IPS DF 6.9 (cell line): ENCODE measurements around the gene AGBL1.

Source experiments
- DNase-seq: peaks from one replicate; pipeline ENCODE4 v3.0.0-alpha.2; 2013; ENCODE audit warnings: low read depth, low spot score
- H3K27ac ChIP-seq: one replicate; pipeline ENCODE4 v1.5.1; 2013; ENCODE audit warnings: low read length, control low read depth
- H3K27me3 ChIP-seq: 2 replicates; pipeline ENCODE4 v1.6.1; 2013; ENCODE audit warnings: mild to moderate bottlenecking, low read length; ENCODE audit not compliant: control insufficient read depth, insufficient read depth
- H3K36me3 ChIP-seq: 2 replicates; pipeline ENCODE4 v1.6.1; 2013; ENCODE audit warnings: low read length; ENCODE audit not compliant: control insufficient read depth, insufficient read depth
- H3K4me1 ChIP-seq: 2 replicates; pipeline ENCODE4 v1.6.1; 2013; ENCODE audit warnings: low read length; ENCODE audit not compliant: control insufficient read depth, insufficient read depth
- H3K4me3 ChIP-seq: 2 replicates; pipeline ENCODE4 v1.5.1; 2013; ENCODE audit warnings: mild to moderate bottlenecking, low read length
- H3K9me3 ChIP-seq: 2 replicates; pipeline ENCODE4 v1.6.1; 2013; ENCODE audit warnings: low read length, inconsistent platforms; ENCODE audit not compliant: control insufficient read depth, insufficient read depth
- WGBS: extraction: QIAGEN DNeasy Blood & Tissue Kit; methylation state at CpG from one replicate; pipeline ENCODE4 v1.1.7; 2013; ENCODE audit warnings: mixed read lengths, missing lambda C conversion rate; ENCODE audit not compliant: insufficient read length, insufficient coverage; 5-methylcytosine and 5-hydroxymethylcytosine counted together

AGBL1 gene

DNA sequence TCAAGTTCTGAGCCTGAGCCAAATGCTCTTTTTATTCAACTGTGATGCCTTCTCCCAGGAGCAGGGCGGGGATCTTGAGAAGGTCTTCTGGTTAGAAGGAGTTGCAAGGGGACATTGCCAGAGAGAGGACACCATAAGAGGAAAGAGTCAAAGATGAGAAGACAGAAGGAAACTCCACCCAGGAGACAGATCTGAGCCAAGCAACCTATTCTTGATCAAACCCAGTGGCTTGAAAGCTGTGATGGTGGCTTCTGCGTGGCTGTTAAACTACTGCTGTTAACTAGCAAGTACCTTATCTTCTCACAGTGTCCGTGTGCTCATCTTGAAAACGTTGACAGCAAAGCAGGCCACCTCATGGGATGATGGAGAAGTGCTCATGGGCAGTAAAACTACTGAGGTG lies 19.8 kb upstream of the AGBL1 start:
- H3K4me3 ChIP-seq, result no peak overlapping the region
- no peaks in the 10 kb centered on the region for H3K27me3 ChIP-seq
- H3K4me1 ChIP-seq, result no peaks in the 10 kb centered on the region
- no CpG with 5 or more reads among the region's 4 CpGs for WGBS
- no peak for DNase-seq
- H3K9me3 ChIP-seq, result no peaks in the 10 kb centered on the region
- no peaks in the 10 kb centered on the region for H3K36me3 ChIP-seq
- H3K27ac ChIP-seq, result no peak overlapping the region

DNA sequence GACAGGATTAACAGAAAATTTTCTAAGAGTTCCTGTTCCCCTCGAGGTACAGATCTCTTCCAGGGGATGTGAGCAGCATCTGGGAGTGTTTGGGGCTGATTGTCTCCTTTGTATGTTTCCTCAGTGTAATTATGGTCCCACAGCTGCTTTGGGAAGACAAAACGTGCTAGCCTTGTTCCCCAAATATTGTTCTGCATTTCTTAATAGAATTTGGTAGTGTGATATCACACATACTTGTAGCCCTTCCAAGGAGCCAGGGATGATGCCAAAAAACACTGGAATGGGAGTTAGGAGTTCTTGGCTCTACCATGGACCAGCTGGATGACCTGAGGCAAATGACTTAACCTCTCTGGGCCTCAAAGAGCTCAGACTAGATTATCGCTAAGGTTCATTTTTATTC lies 19.0 kb upstream of the AGBL1 start:
- no peak for DNase-seq
- Histone ChIP-seq H3K36me3 (no peaks in the 10 kb centered on the region), H3K27me3 (no peaks in the 10 kb centered on the region), H3K4me1 (no peaks in the 10 kb centered on the region), H3K9me3 (no peaks in the 10 kb centered on the region; the same call in 1 of the 2 replicates), H3K4me3 (no peak overlapping the region), H3K27ac (no peak overlapping the region)
- no CpG with 5 or more reads among the region's 3 CpGs for WGBS

DNA sequence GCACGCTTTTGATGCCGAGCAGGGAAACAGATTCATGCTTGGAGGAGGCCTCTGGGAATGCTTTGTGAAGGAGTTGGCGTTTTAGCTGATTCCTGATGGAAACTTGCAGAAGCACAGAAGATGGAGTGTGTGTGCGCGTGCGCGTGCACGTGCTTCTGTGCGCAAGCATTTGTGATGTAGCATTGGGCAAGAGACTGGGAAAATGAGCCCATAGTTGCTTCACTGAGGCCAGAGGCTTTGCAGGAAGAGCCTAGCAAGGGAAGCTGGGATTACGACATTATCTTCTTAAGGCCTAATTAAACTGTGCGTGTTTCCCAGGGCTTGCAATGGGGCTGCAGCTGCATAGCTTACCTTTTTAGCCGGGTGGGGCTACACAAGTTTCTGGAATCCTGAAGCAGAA lies 18.1 kb upstream of the AGBL1 start:
- Histone ChIP-seq H3K36me3 (no peaks in the 10 kb centered on the region), H3K4me1 (no peaks in the 10 kb centered on the region), H3K27me3 (no peaks in the 10 kb centered on the region), H3K4me3 (no peak overlapping the region), H3K9me3 (no peaks in the 10 kb centered on the region; the same call in 1 of the 2 replicates), H3K27ac (no peak overlapping the region)
- DNase-seq, result no peak
- no CpG with 5 or more reads among the region's 12 CpGs for WGBS

DNA sequence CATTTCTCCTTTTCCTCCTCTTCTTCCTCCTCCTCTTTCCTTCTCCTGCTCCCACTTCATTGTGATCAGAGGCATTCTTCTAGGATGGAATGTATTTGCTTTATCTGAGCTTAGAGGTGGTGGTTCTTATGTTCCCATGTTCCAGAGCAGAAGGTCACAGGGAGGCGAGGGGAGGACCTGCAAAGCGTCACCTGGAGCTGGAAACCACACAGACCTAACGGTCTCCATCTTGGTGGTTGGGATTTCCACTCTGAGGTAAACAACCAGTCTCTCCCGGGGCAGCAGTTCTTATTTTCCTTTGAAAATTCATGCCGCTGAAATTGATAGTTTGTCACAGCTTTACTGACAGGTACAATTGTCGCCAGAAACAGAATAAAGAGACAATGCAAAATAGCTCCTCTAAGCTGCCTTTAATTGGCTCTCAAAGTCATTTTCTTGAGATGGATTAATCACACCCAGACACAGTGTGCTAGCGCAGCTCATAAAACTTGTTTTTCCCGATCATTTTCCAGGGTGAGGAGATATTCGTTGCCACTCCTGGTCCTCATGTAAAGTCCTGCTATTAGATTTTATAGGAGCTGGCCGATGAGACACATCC lies 16.9 kb upstream of the AGBL1 start:
- no peaks in the 10 kb centered on the region; the same call in 1 of the 2 replicates for H3K9me3 ChIP-seq
- H3K36me3 ChIP-seq, result no peaks in the 10 kb centered on the region
- no peaks in the 10 kb centered on the region for H3K4me1 ChIP-seq
- no peaks in the 10 kb centered on the region for H3K27me3 ChIP-seq
- WGBS, result no CpG with 5 or more reads among the region's 10 CpGs
- H3K27ac ChIP-seq, result no peak overlapping the region
- no peak overlapping the region for H3K4me3 ChIP-seq
- DNase-seq, result no peak

DNA sequence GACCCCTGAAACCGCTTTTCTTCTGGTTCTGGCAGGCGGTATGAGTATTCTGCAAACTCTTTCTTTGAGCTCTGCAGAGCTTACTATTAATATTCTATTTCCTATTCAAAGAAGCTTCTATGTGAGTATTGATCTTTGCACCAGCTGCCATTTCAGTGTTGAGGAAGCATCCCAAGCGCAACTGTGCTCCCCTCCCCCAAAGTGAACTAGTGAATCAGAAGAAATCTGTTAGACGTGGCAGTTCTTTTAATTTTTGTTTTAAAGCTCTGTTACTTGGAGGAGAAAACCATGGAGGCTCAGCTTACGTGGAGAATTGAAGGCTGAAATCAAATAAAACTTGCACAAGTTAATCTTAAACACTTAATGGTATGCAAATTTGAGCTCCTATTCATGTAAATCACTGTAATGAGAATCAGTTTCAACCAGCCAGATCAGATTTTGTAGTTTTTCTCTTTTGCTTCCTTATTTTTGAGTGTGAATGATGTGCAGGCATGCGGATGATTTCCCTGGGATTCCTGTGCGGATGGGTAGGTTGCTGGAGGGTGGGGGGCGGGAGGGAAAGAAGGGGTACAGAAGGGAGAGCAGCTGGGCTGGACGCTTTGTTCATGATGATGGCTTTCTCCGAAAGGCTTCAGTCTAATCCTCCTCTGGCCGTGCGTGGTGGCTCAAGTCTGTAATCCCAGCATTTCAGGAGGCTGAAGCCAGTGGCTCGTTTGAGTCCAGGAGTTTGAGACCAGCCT lies 16.1 kb upstream of the AGBL1 start:
- DNase-seq, result no peak
- H3K4me1 ChIP-seq, result no peaks in the 10 kb centered on the region
- no peak overlapping the region for H3K4me3 ChIP-seq
- H3K9me3 ChIP-seq, result no peaks in the 10 kb centered on the region; the same call in 1 of the 2 replicates
- no peak overlapping the region for H3K27ac ChIP-seq
- no peaks in the 10 kb centered on the region for H3K36me3 ChIP-seq
- no CpG with 5 or more reads among the region's 13 CpGs for WGBS
- H3K27me3 ChIP-seq, result no peaks in the 10 kb centered on the region

DNA sequence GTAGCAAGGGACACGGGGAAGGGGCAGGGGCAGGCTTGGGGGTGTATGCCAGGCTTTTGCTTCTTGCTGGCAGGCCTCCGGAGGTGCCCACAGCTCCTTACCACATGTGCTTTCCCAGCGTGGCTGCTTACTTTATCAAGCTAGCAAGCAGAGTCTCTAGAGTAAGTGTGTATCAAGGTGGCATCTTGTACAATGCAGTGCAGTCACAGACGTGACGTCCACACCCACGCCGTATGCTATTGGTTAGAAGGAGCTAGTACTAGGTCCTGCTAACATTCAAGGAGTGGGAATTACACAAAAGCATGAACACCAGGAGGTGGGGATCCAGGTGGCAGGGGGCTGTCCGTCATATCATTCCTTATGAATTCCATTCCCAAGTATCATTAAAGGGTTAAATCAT lies 15.3 kb upstream of the AGBL1 start:
- no peaks in the 10 kb centered on the region for H3K4me1 ChIP-seq
- WGBS, result no CpG with 5 or more reads among the region's 8 CpGs
- H3K4me3 ChIP-seq, result no peak overlapping the region
- no peaks in the 10 kb centered on the region for H3K27me3 ChIP-seq
- no peaks in the 10 kb centered on the region for H3K36me3 ChIP-seq
- H3K27ac ChIP-seq, result no peak overlapping the region
- DNase-seq, result no peak
- no peaks in the 10 kb centered on the region; the same call in 1 of the 2 replicates for H3K9me3 ChIP-seq

DNA sequence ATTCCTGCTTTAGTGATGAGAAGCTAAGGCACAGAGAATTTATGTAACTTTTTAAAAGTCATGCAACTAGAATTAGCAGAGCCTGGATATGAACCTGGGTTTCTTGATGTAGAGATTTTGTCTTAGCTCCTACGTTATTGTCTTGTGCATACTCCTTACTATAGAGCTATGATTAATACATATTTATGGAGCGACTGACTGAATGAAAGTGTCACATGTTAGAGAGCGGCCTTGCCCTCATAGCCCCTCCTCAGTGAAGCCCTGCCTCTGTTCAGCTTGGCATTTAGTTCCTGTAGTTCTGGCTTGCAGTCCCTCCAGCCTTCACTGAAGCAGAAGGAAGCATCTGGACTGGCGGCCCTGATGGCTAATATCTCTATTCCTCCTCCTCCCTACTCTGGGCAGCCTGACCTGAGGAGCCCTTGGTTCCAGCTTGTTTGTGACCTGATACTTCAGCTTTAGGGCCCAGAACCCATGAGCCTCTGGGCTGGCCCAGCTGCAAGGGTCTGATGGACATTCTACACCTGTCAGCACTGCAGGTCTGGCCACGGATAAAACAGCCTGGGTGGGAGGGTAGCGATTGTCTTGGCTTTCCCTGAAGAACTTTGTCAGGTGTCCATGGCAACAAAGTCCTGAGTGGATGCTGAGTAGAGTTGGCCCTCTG lies 13.4 kb upstream of the AGBL1 start:
- H3K27me3 ChIP-seq, result no peaks in the 10 kb centered on the region
- WGBS, result no CpG with 5 or more reads among the region's 6 CpGs
- no peak overlapping the region for H3K4me3 ChIP-seq
- no peaks in the 10 kb centered on the region for H3K36me3 ChIP-seq
- DNase-seq, result no peak
- no peaks in the 10 kb centered on the region for H3K4me1 ChIP-seq
- H3K27ac ChIP-seq, result no peak overlapping the region
- H3K9me3 ChIP-seq, result no peaks in the 10 kb centered on the region; the same call in 1 of the 2 replicates

DNA sequence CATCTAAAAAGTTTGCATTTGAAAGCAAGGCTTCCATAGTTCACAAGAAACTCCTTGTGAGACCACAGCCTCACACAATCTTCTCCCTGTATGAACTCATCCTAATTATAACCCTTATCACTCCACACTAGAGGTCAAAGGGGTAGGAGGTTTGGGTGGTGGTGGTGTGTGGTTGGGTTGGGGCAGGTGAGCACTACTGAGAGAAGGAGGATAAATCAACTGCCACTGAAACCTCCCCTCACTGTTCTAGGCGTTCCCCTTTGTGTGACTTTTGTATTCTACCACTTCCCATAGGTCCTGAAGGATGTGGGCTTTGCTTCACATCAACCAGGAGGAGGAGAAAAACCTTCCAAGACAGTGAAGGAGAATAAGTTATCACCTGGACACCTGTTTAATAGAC lies 6.4 kb upstream of the AGBL1 start:
- no peak for DNase-seq
- Histone ChIP-seq H3K27me3 (no peaks in the 10 kb centered on the region), H3K36me3 (no peaks in the 10 kb centered on the region), H3K27ac (no peak overlapping the region), H3K9me3 (no peaks in the 10 kb centered on the region), H3K4me3 (no peak overlapping the region), H3K4me1 (no peaks in the 10 kb centered on the region)
- WGBS, result no CpG with 5 or more reads among the region's 1 CpG

DNA sequence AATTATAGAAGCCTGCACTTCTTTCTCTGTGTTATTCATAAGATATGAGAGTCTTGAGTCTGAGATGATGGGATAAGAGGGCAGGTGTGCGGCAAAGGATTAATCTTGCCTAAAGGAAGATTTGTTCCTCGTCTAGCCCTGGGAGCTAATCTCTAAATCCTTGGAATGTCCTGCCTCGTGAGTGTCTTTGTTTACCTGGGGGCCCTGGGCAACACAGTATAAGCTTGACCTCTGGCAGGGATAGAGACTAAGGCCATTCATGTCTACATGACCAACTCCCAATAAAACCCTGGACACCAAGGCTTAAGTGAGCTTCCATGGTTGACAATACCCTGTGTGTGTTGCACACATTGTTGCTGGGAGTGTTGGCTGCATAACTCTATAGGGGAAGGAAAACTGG lies 3.2 kb upstream of the AGBL1 start:
- Histone ChIP-seq H3K36me3 (no peaks in the 10 kb centered on the region), H3K4me3 (no peak overlapping the region), H3K27me3 (no peaks in the 10 kb centered on the region), H3K9me3 (no peaks in the 10 kb centered on the region), H3K27ac (no peak overlapping the region), H3K4me1 (peaks cover 4% of the 10 kb centered on the region; the same call in 1 of the 2 replicates)
- WGBS, result no CpG with 5 or more reads among the region's 3 CpGs
- DNase-seq, result no peak

DNA sequence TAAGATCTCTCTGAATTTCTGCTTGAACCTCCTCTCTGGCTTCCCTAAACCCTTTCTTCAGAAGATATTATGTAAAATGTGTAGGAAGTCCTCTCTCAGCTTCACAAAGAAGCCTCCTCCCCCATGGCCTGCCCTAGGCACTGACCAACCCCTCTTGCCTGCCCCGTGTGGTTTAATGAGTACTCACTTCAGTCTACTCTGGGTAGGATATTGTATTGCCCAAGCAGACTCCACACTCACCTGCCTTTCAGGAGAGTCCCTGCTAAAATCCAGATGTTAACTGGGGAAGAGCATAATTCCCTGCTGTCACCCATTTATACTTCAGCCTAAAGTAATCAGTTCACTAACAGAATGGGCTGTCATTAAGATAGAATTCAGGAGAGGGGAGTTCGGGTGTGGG lies 2.6 kb upstream of the AGBL1 start:
- Histone ChIP-seq H3K27ac (no peak overlapping the region), H3K27me3 (no peaks in the 10 kb centered on the region), H3K4me3 (no peak overlapping the region), H3K36me3 (no peaks in the 10 kb centered on the region), H3K4me1 (peaks cover 4% of the 10 kb centered on the region; the same call in 1 of the 2 replicates), H3K9me3 (no peaks in the 10 kb centered on the region)
- no CpG with 5 or more reads among the region's 2 CpGs for WGBS
- no peak for DNase-seq
